ENCODE data around the gene ZNF808. TPM values are rescaled to one million over a fixed set of nuclear protein-coding genes. Genes with fewer than 3 reads are reported as not detected.

Gene ZNF808
- 18.5 and 45.5 TPM in 2 replicates for total RNA-seq

DNA sequence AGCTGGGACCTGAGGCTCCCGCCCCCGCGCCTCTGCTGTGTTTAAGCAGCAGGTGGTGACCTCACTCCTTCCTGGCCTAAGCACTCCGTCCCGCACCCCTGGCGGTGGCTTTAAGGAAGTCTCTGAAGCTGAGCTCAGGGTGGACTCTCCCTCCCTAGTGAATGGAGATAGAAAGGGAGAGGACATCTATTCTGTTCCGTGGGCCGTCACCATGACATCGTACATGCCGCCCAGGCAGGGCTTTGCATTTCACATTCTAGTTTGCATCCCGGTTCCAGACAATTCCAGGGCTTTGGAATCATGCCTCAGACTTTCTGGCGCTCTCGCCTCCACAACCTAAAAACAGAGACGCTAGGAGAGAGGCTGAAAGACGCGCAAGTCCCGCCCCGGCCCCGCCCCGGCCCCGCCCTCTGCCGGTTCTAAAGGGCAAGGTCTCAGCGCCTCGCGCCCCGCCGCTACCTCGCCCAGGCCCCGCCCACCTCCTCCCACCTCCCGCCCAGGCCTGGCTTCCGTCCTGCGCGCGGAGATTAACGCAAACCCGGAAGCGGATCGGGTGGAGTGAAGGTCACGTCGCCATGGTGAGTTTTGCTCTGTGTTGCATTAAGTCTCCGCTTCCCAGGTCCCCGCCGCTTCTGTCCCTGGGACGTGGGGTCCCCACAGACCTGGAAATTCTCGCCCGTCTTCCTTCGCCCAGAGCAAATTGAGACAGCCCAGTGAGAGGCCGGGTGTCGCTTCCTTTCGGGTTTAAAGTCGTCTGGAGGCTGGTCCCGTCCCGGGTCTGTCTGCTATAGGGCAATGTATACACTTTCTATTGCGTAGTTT is at the start of gene ZNF808:
ZNF808 (plus strand) TSS at position 535 of the 822 bp plus-strand sequence. CDS start 15,617 bp downstream, outside the sequence.

DNA sequence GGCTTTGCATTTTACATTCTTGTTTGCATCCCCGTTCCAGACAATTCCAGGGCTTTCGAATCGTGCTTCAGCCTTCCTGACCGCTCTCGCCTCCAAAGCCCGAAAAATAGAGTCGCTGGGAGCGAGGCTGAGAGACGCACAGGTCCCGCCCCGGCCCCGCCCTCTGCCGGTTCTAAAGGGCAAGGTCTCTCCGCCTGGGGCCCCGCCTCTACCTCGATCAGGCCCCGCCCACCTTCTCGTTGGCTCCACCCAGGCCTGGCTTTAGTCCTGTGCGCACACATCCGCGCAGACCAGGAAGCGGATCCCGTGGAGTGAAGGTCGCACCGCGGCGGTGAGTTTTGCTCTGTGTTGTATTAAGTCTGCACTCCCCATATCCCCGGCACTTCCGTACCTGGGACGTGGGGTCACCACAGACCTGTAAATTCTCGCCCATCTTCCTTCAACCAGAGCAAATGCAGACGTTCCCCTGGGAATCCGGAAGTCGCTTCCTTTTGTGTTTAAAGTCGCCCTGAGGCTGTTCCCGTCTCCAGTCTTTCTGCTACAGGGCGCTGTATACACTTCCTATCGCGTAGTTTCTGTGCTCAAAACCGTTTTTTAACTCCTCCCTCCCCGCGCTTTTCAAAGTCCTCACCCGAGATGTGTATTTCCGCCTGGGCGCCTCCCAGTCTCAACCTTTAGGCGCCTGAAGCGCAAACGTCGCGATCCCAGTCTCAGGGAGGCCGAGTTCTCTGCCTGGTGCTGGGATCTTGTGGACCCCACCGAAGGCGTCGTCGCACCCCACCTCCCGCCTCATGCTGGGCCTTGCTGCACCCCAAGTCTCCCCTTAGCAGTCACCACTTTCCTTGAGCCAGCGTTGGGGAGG is 42.8 kb downstream of the ZNF808 start, which contains the start of gene ZNF701:
ZNF701 (plus strand) TSS at position 288 of the 862 bp plus-strand sequence. CDS start 3,861 bp downstream, outside the sequence.

Other genes starting within 250 kb of the ZNF808 start
- gene ZNF480, start 230.5 kb upstream of the ZNF808 start, total RNA-seq, result 3.4 and 7.5 TPM in 2 replicates
- 1.4 and 6.5 TPM in 2 replicates for gene ZNF610, start 191.4 kb upstream of the ZNF808 start, total RNA-seq
- 23.9 and 28.6 TPM in 2 replicates for gene ZNF880, start 157.7 kb upstream of the ZNF808 start, total RNA-seq
- gene ZNF528, start 129.8 kb upstream of the ZNF808 start, total RNA-seq, result 20.8 and 39.9 TPM in 2 replicates
- under 0.01 and 0.07 TPM in 2 replicates for gene ZNF534, start 98.5 kb upstream of the ZNF808 start, total RNA-seq
- gene ZNF578, start 74.1 kb upstream of the ZNF808 start, total RNA-seq, result 2.1 and 5.8 TPM in 2 replicates
- gene ZNF701, start 42.6 kb downstream of the ZNF808 start, total RNA-seq, result 17.1 and 27.7 TPM in 2 replicates
- 97.4 and 173 TPM in 2 replicates for gene ZNF83, start 110.7 kb downstream of the ZNF808 start, total RNA-seq
- 14.0 and 21.4 TPM in 2 replicates for gene ZNF611, start 207.4 kb downstream of the ZNF808 start, total RNA-seq

Data from nasal cavity respiratory epithelium epithelial cell of viscerocranial mucosa (primary cell).